Posterior cingulate gyrus (tissue), 11 donors: ENCODE results near the gene ECEL1.

Source experiments
- DNase-seq, 10 donors: peaks; one replicate each; pipeline versions ENCODE4 v3.0.0 to v3.0.0-alpha.2; 2020 to 2021; ENCODE audit warnings: mixed read lengths in 3 of 10
- intact Hi-C: fragments of 100-400 bp; cut with DNase I; formaldehyde crosslinking; loops from one replicate; pipeline ENCODE4 v1.15.1; 2023

ECEL1 gene

DNA sequence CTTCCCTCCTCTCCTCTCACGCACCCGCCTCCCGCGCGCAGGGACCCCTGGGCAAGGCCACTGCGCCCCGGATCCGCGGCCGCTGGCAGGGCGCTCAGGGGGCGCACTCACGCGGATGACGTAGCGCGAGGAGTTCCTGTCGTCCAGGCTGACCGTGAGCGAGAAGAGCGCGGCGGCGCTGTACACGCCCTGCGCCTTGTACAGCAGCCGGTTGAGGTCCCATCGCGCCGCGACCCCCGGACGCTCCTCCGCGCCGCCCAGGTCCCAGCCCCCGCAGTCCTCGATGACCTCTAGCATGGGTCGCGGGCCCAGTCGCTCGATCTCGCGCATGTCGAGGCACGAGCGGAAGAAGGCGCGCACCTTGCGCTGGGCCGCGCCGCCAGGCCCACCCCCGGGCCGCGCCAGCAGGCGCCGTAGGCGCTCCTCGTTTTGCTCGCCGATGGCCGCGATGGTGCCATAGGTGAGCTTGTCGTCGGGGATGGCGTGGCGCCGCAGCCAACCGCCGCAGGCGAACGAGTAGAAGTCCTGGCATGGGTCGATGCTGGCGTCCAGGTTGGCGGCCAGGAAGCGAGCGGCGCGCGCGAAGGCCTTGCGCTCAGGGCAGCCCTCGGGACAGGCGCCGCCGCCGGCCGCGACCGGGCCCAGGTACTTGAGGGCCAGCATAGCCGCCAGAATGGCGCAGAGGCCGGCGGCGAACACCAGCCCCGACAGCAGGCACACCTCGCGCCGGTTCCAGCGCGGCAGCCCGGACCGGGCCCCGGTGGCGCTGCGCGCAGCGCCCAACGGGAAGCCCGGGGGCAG, 1.7 kb downstream of the ECEL1 start:
- intact Hi-C loops, result no loop called here
- DNase-seq, result peak in 4 of 10 donors; percentile 22 to 74 (median 49)

DNA sequence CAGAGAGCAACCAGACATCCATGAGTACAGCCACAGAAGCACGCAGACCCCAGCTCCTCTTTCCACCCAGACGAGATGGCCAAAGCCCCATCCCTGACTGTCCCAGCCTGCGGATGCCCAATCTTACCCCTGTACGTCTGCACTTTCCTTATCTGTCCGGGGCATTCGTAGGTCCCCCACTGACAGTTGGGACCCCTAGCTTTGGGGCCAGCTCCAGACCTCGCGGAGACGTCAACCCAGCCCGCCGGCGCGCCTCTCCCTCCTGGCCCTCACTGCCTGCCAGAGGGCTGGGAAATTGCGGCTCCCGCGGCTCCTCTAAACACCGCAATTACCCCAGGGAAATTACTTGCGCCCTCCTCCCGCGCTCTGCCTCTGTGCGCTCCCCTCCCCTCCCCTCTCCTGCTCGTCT, 2.3 kb downstream of the ECEL1 start:
- peak in 3 of 10 donors; percentile 9 to 61 (median 40) for DNase-seq
- intact Hi-C loops, result no loop called here

DNA sequence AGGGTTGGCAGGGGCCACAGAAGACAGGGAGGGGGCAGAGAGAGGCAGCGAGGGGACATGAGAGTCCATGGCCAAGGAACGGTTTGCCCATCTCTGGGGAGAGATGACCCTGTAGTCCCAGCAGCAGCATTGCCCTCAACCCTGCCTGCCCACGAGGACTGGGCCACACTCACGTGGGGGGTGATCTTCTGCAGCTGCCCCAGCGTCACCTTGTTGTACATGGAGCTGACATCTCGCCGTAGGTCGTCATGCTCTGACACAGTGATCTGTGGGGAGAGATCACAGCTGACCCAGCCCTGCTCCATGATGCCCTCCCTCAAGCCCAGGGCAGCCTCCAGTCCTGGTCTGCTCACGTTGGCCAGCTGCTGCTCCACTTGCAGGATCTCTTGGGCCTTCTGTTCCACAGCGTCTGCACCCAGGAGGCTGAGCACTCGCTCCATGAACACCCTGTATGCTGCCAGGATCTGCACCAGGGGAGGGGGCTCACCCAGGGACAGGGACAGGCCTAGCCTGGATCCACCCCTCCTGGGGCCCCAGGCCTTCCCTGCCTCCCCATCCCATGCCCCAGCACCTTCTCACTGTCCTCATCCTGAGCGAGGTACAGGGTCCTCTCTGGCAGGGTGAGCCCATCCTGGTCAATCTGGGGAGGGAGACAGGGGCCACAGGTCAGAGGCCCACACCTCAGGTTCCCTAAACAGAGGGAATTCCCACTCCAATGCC, 2.8 kb downstream of the ECEL1 start:
- DNase-seq, result peak in 4 of 10 donors; percentile 15 to 66 (median 40)
- intact Hi-C loops, result no loop called here

DNA sequence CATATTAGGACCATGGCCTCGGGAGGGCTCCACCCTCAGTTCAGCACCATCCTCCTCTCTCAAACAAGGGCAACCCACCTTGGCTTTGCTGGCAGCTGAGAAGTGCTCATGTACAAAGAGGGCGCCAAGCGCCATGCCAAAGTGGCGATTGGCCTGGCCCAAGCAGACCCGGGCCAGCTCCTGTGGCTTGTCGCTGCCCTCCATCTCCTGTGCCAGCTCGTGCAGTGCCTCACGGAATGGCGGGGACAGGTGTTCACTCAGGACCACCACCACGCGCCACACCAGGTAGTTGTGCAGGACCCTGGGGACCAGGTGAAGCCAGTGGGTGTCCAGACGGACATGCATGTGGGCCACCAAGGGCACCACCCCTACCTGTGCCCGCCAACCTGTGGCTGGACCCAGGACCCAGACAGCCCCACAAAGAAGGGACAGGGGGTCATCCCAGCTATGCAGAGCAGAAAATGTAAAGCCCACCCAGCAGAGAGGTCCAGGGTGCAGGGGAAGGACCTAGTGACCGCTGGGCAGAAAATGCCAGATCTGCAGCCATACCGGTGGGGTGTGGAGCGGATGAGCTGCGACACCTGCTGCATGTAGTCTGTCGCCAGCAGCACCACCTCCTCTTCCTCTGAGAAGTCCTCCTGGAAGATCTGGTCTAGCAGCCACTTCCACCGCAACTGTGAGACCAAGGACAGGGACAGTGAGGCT, 3.6 kb downstream of the ECEL1 start:
- intact Hi-C loops, result no loop called here
- DNase-seq, result peak in 4 of 10 donors; percentile 6 to 67 (median 43)

GRCh38 chr2:232483311-232483922, 4.2 kb downstream of the ECEL1 start:
- peak in 4 of 10 donors; percentile 2 to 62 (median 40) for DNase-seq
- intact Hi-C loops, result no loop called here

DNA sequence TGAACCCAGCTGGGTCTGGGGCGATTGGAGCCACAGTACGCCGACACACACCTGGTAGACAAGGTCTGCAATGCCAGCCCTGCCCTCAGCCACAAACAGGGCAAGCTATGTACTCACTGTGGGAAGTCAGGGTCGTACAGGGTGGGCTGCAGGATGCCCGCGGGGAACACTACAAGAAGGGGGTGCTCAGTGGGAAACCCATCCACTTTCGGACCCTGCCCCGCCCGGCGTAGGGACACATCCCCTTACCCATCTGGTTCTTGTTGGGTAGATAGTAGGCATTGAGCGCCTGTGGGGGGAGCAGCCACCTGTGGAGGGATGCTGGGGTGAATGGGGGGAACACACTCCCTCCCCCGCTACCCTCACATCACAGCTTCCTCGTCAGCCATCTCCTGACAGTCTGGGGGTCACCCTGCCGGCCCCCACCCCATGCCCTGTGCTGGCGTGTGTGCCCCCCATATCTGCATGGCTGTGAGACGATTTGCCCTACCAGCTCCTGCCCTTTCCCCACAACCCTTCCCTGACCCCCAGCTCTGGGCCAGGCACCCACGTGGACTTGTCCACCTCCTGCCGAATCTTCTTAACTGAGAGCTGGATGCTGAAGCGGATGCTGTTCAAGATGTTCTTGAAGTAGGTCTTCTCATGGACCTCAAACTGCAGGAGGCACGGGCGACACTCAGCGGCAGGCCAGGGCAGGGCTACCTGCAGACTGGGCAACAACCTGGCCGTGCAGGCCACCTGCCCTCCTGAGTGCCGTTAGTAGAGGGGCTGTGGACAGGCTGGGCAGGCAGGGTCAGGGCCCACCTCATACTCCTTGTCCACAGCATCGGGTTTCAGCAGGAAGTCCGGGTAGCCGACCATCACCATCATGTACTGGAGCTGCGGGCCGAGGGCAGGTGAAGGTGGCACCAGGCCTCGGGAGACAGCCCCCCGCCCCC, 5.1 kb downstream of the ECEL1 start:
- intact Hi-C loops, result no loop called here
- peak in 5 of 10 donors; percentile 4 to 79 (median 18) for DNase-seq

- intact Hi-C loops, result no loop called here
- DNase-seq, result peak in 4 of 10 donors; percentile 5 to 65 (median 34)
These were observed 6.1 kb downstream of the ECEL1 start for GRCh38 chr2:232481322-232482140.

GRCh38 chr2:232480201-232481190, 7.1 kb downstream of the ECEL1 start:
- DNase-seq, result peak in 3 of 10 donors; percentile 17 to 79 (median 67)
- intact Hi-C loops, result no loop called here

DNA sequence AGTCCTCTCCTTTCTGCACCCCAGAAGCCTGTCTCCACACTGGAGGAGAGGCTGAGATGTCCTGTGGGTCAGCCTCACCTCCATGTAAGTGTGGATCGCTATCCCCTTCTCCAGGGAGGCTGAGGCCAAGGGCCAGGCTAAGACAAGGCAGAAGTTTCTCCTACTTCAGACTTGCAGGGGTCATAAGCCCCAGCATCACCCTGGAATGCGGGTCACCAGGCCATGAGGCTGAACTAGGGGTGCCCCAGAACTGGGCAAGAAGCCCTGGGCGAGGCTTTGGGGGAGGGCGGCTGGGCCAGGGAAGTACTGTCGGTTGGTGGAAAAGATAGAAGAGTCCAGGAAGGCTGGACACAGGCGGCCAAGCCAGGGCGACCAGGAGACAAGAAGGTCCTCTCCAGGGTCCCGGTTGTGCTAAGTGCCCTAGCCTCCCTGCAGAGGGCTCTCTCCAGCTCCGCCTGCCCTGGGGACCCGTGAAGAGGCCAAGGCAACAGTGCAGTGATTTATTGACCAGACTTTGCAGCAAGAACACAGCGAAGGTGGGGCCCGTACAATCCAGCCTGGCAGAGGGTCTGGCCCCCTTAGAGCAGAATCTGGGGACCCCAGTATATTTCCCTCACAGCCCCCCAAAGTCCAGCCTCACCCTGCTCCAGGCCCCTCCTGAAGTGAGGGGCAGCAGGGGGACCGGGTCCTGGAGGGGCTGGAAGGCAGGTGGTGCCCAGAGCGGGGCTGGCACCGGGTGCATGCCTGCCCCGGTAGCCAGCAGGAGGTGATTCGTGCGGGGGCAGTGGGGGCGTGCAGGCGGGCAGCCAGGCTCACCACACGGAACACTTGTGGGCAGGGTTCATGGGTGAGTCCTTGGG, 8.1 kb downstream of the ECEL1 start:
- peak in 3 of 10 donors; percentile 18 to 80 (median 66) for DNase-seq
- intact Hi-C loops, result no loop called here

DNA sequence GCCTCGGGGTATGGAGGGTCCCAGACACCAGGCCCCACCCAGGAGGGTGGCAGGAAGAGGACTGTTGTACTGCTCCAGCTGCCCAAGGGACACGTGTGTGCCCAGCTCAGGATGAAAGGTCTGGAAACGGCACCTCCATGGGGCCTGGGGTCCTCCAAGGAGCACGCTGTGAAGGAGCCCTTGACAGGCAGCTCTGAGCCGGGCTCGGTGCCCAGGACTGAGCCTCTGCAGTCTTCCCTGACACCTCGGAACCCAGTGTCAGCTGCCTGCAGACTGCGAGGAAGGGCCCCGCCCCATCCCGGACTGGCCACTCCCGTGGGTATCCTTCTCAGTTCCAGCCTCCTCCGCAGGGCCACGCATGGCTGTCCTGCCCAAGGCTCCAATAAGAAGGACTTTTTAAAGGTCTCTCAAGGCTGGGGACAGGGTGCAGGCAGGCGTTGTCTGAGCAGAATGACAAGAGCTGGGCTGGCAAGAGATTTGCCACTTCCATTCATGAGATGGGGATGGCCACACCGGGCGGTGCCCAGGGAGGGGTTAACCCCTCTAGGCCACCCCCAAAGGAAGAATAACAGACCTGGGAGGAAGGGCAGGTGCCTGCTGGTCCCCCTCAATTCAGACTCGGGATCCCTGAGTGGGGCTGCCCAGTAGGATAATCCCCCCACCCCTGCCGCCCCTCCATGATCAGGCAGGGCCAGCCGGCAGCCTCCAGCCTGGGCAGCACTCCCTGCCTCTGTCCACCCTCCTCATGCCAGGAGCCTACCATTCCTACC, 8.9 kb downstream of the ECEL1 start:
- DNase-seq, result peak in 3 of 10 donors; percentile 24 to 78 (median 68)
- intact Hi-C loops, result no loop called here

DNA sequence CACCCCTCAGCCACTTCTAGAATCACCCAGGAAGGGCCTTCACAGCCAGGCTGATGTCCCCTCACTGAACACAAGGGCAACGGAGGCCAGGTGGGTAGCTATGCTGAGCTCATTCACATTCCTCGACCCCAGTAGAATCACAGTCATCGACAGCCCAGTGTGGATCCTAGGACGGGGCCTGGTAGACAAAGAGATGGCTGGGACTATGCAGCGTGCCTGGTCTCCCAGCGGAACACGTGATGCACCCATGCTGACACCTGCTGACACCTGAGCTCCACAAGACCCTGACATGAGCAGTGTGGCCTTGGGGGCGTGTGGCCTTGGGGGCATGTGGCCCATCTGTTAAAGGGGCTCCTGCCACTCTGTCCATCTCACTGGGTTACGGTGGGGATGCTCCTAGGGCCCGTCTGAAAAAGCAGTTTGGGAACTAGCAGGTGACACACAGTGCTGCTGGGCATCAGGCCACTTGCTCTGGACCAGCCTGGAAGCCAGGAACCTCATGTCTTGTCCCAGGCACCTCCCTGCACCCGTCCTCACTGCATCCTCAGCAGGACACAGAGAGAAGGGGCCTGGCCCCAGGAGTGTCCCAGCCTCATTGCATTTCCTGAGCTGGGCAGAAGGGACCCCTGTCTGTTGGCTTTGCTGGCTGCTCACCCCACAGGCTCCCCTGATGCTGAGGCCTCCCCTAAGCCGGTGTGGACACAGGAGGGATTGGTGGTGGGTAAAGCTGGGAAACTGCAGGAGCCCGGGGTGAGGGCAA, 9.7 kb downstream of the ECEL1 start:
- intact Hi-C loops, result no loop called here
- DNase-seq, result peak in 4 of 10 donors; percentile 4 to 59 (median 30)

GRCh38 chr2:232476791-232477190, 10.8 kb downstream of the ECEL1 start:
- peak in 1 of 10 donors; percentile 67 for DNase-seq
- intact Hi-C loops, result no loop called here

DNA sequence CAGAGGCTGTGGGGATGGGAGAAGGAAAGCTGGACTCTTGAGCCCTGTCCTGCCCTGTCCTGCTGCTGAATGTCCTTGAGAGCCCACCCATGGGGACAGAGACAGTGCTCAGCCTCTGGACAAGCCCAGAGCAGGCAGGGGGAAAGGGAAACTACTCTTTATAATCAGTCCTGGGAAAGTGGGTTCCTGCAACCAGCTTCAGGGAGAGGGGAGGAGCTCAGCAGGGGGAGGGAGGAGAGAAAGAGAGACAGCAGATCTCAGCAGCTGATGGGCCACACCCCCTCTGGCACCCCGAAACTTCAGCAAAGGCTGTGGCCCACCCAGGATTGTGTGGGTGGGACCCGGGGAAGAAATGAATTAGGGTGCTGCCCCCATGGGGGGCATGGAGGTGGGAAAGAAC, 11.6 kb downstream of the ECEL1 start:
- no peak for DNase-seq
- intact Hi-C loops, result no loop called here

DNA sequence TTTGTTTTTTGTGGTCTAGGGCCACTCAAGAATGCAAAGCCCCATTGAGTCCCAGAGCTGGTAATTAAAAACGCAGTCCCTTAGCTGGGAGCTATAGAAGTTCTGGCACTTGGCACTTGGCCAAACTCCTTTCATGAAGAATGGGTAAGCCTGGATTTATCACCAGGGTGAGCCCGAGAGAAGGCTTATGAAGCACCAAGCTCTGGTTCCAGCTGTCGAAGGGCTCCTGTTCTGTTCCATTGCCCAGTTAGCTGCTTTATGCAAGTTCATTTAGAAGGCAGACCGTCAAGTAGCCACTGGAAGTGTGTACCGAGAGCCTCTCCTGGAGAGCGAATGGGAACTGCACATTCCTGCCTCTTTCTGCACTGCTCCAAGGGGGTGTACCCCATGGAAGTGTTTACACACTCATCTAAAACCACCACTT, 14.2 kb downstream of the ECEL1 start:
- intact Hi-C loops, result no loop called here
- DNase-seq, result no peak

GRCh38 chr2:232466221-232466620, 21.4 kb downstream of the ECEL1 start:
- intact Hi-C loops, result no loop called here
- DNase-seq, result no peak
